GM18861 (cell line): ENCODE results near the gene RSKR.
"Not testable (repeated sequence)": the region's sequence is repeated elsewhere in the genome, so short reads cannot be mapped to it uniquely, and the experiment has no call there.

Experiments
- ATAC-seq: cut with Tn5 transposase; IDR thresholded peaks from one replicate; pipeline ENCODE4 v1.9.1; 2021; ENCODE audit not compliant: unreplicated experiment

Gene RSKR

DNA sequence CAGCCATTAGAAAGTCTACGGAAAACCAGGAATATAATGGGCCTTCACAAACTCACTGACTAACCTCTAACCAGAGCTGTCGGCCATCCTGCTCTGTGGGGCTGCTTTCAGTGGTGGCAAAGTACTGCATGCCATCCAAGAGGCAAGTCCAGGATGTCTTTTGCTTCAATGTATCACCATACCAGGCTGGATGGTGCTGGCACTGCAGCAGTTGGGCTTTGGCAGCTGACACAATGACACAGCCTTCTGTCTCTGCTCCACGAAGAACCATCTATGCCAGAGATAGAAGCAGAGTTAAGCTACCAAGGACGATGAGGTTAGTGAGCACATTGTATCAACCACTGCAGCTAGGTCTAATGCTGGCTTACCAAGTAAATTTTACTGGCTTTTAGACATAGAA, 9.7 kb upstream of the RSKR start:
- no peak for ATAC-seq

DNA sequence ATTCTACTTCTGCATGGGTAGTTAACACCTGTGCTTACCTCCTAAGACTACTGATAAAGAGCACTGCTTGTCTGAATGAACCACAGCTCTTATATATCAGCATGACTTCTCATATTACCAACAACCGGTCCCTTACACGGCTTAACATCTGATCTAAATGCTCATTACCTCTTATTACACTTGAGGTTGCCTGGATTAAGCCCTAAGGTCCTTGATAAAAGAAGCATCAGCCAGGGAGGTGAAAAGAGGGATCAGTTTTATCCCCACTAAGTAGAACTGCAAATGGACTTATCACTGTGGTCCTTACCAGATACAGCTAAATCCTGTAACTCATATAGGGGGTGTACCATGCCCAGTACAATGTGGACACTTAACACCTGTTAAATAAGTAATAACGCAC, 8.2 kb upstream of the RSKR start:
- no peak for ATAC-seq

DNA sequence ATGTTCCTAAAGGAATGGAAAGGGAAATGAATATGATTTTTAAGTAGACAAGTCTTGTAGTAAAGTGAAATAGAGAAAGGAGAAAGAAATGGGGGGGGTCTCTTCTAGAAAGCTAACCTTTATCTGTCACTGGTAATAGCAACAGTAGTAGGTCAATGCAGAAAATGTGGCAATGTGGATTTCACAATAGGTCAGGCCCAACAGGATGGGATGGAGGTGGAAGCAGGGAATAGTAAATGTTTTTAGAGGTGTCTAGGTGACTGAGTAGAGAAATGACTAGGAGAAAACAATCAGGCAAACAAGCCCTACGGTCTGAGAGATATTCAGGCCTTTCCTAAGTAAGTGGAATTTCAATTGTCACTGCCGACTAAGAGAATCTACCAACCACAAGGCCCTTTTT, 6.0 kb upstream of the RSKR start:
- ATAC-seq: no peak

DNA sequence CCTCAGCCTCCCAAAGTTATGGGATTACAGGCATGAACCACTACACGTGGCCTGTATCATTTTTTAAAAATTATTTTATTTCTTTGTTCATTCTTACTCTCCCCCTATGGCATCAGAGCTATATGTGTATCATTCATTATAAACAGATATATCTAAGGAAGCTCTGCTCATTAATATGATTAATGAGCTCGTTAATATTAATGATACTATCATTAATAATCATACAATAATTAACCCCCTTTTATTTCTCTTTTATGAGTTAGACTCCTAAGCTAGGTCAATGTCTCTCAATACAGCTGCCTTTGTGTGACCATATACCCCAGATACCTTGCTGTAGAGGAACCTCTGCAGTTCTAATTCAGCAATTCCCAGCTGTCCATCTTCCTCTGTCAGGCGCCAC, 4.5 kb upstream of the RSKR start:
- ATAC-seq: no peak

DNA sequence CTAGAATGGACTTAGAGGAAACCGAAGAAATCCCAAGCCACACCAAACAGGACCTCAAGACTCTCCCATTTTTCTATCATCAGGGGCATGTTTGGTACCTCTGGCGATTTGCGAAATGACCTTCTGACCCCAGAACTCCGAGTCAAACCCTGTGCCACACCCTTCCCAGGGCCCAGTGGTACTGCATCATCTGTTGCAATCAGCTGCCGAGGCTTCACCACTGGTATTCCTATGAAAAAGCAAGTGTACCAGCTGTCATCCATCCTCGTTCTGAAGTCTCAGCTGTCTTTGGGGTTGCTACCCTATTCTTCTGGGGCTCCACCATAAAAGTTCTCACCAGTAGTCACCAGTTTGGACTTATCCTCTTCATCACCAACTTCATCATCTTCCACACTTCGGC, 2.3 kb upstream of the RSKR start:
- ATAC-seq: no peak

DNA sequence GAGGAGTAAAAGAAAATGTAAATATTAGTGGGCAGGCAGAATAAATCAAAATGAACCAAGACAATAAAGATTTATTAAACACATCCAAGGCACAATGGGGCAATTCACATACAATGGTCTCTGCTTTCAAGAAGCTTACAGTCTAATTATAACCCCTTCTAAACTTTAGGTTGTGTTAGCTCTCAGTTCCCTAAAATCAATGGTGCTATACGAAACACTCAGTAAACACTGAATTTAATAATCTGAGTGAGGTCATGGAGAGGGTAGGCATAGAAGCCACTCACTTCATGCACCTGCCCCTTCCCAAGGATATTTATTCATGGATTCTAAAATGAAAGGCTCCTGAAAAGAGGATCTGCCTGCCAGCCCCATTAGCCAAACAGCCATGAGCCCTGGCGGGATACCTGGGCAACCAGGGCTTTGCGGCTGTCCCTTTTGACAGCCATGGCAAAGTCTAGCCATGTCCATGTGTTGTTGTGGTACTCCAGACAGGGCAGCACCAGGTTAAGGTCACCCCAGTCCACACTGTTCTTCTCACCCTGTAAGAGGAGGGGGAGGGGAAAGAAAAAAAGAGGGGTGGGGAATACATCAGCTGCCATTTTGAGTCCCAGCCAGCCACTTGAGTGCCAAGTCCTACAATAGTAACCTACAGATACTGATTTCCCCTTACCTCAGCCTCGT, 1.4 kb upstream of the RSKR start:
- ATAC-seq: no peak

DNA sequence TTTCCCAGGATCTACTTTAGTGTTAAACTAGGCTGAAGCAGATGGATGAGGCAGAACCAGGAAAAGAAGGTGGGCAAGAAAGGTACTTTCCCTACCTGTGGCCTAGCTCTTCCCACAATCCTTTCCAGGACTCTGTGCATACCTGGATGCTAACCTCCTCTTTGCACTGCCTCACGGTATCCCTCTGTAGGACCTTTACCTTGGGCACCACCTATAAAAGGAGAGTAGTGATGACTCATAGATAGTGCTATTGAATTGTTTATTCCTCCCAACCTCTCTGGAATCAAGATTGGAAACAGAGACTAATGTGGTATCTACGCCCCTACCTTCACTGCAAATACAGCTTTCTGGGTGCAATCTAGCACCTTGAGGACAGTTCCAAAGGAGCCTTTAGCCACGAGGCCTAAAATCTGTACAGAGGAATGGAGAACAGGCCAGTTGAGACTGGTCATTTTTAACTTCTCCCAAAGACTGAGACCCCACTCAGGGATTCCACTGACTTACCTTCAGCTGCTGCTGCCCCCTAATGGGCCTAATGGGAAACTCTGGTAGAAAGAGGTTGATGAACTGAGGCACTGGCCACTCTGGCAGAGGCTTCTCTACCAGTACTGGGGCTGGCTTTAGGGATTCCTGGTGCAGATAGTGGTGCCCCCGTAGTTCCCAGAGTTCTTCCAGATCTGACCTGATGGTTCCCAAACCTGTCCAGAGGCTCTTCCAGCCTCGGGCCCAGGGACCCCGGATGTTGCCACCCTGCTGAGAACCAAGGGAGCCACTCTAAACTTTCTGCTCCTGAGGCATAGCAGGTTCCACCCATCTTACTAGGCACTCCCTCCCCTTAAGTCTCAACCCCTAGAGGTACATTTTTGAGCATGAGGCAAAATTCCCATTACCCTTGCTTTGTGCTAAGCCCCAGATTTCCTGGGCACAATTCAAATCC, 781 bp downstream of the RSKR start:
- ATAC-seq: no peak

DNA sequence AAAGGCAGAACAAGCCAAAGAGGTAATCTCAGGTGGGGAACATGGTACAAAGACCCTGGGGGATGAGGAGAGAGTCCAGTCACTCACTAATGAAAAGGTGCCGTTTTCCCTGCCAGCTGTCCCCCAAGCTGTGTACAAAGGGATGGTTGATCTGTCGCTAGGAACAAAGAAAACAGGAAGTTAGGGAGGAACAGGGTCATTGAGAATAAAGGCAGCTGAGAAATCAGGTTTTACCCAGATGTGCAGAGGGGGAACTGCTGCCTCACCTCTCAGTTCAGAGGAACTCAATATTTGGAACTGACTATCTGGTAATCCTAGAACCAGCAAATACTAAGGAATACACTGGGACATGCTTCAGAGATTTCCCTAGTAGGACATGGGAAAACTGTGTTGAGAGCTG, 1.5 kb downstream of the RSKR start:
- ATAC-seq: no peak

DNA sequence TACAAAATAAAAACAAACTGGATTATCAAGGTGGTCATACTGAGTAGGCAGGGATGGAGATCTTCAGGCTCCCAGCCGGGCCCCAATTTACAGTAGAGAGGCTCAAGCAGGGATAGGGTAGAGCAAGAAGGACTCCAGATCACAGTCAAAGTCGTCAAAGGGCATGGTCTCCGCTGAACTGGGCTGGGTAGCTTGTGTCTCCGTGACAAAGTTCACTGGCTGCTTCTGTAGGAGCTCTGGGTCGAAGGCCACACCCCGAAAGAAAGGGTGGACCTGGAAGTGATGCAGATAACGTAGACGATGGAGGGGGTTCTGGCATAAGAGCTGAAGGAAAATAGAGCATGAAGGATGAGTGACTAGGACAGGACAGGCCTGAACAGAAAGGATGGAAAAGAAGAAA, 3.6 kb downstream of the RSKR start:
- no peak for ATAC-seq

DNA sequence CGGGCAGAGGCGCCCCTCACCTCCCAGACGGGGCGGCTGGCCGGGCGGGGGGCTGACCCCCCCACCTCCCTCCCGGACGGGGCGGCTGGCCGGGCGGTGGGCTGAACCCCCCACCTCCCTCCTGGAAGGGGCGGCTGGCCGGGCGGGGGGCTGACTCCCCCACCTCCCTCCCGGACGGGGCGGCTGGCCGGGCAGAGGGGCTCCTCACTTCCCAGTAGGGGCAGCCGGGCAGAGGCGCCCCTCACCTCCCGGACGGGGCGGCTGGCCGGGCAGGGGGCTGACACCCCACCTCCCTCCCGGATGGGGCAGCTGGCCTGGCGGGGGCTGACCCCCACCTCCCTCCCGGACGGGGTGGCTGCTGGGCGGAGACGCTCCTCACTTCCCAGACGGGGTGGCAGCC, 10.0 kb downstream of the RSKR start:
- ATAC-seq: not testable (repeated sequence)

DNA sequence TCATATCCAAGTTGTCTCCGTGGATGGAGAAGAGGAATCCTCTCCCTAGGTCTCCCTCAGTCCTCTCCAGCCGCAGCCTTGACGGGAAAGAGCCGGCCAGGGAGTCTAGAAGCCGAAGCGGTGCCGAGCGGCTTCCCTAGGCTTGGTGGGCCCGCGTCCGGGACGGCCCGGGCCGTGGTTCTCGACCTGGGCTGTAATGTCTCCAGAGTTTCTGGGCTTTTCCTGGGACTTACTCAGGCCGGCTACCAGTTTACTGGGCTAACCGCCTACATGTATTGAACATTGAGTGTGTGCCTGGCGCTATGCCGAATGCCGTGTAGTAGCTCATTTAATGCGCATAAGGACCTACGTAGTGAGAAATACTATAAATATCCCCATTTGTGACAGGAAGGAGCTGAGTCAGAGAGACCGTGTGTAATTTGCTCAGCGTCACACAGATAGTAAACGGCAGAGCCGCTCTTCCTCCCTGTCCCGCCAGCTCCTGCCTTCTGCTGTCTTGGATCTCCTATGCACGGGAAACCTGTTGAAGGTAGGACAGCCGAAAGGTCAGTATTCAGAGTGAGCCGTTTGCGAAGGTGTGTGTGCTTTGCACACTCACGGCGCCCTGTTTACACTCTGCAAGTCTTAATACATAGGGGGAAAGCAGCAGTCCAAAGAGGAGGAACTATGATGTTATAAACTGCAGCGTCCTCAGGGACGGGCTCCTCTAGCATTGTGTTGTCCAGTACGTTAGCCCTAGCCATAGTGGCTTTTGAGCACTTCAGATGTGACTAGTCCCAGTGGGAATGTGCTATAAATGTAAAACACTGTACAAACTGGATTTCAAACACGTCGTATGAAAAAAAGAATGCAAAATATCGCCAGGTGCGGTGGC, 14.4 kb downstream of the RSKR start:
- peak; percentile 40 for ATAC-seq

DNA sequence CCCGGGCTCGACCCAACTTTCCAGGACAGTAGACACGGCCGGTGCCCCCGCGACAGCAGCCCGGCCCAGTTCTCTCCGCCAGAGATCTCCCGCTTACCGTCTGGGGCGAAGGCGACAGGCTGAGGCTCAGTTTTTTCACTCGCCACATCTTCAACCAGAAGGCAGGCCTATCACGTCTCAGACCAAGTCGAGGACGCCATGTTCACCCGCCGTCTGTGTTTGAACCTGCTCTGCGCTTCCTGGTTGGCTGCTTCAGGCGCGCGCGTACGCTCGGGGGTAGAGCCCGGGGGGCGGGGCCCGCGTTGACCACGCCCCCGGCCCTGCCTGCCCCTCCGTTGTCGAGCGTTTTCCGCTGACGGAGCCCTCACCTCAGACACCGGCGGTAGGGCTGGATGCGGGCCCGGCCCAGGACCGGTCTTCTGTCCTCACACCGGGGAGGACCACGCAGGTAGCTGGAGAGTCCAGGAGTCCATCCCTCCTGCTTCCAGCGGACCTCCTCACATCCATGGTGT, 15.1 kb downstream of the RSKR start, which contains the start of gene SPAG5:
Gene SPAG5 (minus strand): TSS at position 227 of the 512 bp plus-strand sequence. CDS start 79 bp downstream, at position 148.
- ATAC-seq: peak; percentile 72

DNA sequence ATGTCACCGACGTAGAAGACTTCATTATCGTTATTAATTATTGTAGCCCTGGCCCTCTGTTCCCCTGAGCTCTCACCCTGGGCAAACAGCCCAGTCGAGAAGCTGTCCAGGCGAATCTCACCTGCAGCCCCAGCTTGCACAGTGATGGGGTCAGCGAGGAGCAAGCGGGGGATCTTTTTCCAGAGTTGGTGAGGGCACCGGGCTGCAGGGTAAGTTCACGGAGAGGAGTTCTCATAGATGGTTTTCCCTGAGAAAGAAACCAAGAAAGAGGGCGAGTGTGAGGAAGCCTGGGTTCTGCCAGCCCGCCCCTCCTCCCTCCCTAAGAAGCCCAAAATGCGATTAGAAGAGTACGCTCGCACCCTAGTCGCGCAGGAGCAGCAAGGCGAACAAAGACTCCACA, 15.6 kb downstream of the RSKR start:
- ATAC-seq: no peak

DNA sequence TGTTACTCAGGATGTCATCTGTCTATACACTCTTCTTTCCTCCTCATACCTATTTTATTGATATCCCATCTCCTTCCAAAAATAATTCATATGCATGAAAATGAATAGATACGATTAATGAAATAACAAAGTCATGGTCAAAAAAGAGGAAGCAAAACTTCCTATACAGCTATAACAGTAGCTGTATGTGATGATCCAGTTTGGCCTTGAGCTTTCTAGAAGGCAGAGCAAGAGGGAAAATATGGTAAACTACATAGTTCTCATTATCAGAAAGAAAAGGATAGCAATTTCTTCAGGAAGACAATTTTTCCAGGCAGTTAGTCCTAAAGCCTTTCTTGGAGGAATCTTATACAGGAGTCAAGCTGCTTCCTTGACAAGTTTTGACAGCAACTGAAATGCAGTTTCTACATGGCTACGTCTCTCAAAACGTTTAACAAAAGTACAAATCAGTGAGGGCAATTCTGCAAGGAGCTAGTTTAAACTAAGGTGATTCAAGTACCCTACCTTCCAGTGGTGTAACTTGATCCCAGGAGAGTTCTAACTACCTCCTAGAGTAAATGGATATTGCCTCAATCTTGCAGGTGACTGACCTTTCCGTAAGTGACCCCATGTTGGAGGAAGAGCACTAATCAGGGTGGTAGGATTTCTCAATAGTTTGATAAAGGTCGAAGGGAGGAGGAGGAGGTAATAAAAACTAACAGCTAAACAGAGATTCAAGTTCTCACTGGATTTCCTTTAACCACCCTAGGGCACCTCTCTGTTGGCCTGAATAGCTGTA, 16.2 kb downstream of the RSKR start:
- no peak for ATAC-seq

DNA sequence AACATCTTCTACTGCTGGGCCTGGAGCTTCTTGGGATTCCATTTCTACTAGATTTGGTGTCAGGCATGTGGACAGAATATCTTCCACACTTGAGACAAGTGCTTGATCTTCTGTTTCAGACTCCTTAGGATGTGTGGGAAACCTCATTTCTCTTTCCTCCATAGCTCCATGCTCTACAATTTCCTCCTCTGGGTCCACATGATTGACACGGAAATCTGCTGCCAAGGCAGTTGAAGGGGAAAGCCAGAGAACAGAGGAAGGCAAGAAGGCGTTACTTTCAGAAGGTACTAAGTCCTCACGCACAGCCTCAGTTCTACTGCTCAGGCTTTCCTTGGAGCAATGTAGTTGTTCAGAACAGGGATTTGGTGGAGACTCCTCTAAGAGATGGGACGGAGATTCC, 21.7 kb downstream of the RSKR start:
- no peak for ATAC-seq

DNA sequence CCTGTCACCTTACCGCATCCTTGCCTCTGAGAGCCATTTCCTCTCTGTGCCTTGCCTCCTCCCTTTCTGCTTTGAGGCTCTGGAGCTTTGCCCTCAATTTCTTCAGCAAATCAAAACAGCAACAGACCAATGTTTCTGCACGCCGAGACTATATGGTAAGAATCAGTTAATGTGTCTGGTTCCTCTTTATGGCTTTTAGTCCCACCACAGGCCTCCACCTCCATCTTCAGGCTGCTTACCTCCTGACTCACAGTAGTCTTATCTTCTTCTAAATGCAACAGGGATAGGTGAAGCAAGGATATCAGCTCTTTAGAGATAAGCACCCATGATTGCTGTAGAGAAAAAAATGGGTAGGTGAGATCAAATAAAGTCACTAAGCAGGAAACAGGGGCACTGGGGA, 28.1 kb downstream of the RSKR start:
- no peak for ATAC-seq

DNA sequence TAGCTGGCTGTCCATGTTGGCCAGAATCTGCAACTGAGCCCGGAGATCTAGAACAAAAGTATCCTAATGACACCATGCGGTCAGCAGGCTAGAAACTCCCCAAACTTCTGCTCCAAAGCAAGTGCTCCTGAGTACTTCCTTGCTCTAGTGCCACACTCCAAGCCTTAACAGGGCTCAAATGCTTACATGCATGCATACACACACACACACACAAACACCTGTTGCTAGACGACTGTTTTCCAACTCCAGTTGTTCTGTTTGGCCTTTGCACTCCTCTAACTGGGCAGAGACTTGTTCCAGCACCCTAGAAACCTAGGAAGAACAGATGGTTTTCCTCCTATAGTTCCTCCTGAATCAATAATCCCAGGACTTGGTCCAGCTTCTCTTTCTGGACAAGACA, 29.6 kb downstream of the RSKR start:
- no peak for ATAC-seq

DNA sequence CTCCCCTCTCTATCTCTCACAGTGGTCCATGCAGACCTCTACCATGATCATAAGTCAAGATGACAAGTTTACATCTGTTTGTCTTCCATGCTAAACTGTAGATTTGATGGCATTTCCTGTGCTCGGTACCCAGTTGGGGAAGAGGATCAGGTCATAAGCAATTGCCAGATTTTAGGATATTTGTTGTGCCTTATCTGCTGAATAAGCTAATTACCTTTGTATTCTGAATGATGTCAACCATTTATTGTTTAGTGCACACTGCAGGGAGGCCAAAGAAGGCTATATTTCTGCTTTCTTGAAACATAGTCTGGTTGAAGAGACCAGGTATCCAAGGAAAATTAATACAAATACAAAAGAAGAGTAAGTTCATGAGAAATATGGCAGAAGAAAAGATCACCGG, 31.5 kb downstream of the RSKR start:
- ATAC-seq: no peak

DNA sequence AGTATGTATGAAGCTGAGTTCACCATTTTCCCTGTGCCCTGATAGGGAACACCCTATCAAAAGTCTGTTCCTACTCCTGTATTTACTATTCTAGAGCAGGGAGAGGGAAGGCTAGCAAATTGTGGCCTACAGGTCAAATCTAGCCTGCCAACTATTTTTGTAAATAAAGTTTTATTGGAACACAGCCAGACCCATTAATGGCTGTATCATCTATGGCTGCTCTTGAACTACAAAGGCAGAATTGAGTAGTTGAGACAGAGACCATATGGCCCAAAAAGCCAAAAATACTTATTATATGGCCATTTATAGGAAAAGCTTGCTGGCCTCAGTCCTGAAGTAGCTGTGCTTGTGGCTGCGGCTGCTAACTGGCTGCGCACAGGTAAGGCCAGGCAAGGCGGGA, 33.0 kb downstream of the RSKR start:
- ATAC-seq: no peak

DNA sequence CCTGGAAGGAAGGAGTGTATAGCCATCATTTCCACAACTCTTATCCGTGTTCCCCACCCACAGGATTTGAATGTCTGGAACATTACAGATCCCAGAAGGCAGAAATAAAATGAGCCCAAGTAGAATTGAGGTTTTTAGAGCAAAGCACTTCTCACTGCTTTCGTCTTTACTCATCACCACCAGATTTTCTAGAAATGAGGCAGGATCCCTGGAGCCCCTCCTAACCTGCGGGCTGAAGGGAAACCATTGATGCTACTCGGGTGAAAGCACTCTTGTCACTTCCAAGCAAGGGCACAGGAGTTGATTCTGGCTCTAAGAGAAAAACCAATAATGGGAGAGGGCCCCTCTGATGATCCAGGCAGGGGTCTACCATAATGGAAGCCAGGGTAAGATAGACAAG, 34.5 kb downstream of the RSKR start:
- no peak for ATAC-seq
